PC-3 (cell line): ENCODE results near the gene FLYWCH2.

Experiments used
- CTCF ChIP-seq: fragments of 300-600 bp; sonication (generic); conservative IDR thresholded peaks from 2 replicates; pipeline ENCODE4 v1.5.1; 2017; ENCODE audit warnings: antibody characterized with exemption, low read depth, mild to moderate bottlenecking, low read length
- EZH2 ChIP-seq: fragments of 300-600 bp; sonication (generic); IDR thresholded peaks from one replicate; pipeline ENCODE4 v1.6.1; 2017; ENCODE audit warnings: antibody characterized with exemption, mild to moderate bottlenecking, low read length; ENCODE audit not compliant: unreplicated experiment
- EZH2phosphoT487 ChIP-seq: fragments of 300-600 bp; sonication (generic); IDR thresholded peaks from 2 replicates; pipeline ENCODE4 v1.6.1; 2018; ENCODE audit warnings: mild to moderate bottlenecking, antibody characterized with exemption, low read length, borderline replicate concordance

DNA sequence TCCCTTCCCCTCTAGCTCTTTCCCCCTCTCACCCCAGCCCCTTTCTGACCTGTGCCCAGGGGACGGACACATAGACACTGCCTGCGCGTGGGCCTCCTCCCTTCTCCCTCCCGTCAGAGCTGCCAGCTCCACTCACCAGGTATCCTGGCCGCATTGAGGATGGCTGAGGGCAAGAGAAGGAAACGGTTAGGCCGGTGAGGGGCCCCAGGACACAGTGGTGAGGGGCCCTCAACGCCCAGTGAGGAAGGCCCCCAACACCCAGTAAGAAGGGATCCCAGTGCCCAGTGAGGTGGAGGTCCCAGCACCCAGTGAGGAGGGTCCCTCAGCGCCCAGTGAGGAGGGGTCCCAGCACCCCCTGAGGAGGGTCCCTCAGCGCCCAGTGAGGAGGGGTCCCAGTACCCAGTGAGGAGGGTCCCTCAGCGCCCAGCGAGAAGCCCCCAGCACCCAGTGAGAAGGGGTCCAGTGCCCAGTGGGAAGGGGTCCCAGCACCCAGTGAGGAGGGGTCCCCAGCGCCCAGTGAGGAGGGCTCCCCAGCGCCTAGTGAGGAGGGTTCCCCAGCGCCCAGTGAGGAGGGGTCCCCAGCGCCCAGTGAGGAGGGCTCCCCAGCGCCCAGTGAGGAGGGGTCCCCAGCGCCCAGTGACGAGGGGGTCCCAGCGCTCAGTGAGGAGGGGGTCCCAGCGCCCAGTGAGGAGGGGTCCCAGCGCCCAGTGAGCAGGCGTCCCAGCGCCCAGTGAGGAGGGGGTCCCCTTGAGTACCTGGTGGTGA lies 26.1 kb upstream of the FLYWCH2 start:
- no peak for TF ChIP-seq EZH2
- no peak for TF ChIP-seq CTCF
- TF ChIP-seq EZH2phosphoT487 = no peak
